Loucy (cell line): ENCODE data around the gene SLC22A4.

Experiments
- CTCF ChIP-seq: fragments of 200-600 bp; sonication (generic); conservative IDR thresholded peaks from 2 replicates; pipeline ENCODE4 v1.5.1; 2014; ENCODE audit warnings: mild to moderate bottlenecking, antibody characterized with exemption, low read length
- EZH2phosphoT487 ChIP-seq: fragments of 200-600 bp; IDR thresholded peaks from 2 replicates; pipeline ENCODE4 v1.6.1; 2018; ENCODE audit warnings: antibody characterized with exemption, mild to moderate bottlenecking, moderate library complexity, borderline replicate concordance

GRCh38 chr5:132308701-132309100, 14.5 kb downstream of the SLC22A4 start:
- TF ChIP-seq CTCF (no peak), EZH2phosphoT487 (no peak)
